Measurements from ENCODE around the gene BCR. TPM values are rescaled to one million over a fixed set of nuclear protein-coding genes. Genes with fewer than 3 reads are reported as not detected.

BCR gene
- total and polyA plus RNA-seq, 2 of the 4 experiments (the other 2 are of a cell fraction), result 28.9 to 44.6 TPM

GRCh38 chr22:23206915-23207314, 26.6 kb downstream of the BCR start:
- DNase-seq (no peak), ATAC-seq (ENCODE audit: low read depth) (no peak)
- Histone ChIP-seq H3K14ac (replicated peaks; ENCODE audit: low read depth, low read length) (no peak overlapping the region), H3K9ac (ENCODE audit: low read depth, low read length) (no peak overlapping the region), H3K4ac (ENCODE audit: low read depth, low read length) (no peak overlapping the region), H2BK15ac (ENCODE audit: low read depth, low read length) (no peak overlapping the region), H2AK9ac (replicated peaks; ENCODE audit: low read depth, low read length, poor library complexity) (no peak overlapping the region), H4K5ac (ENCODE audit: low read depth, low read length) (no peak overlapping the region), H2BK120ac (ENCODE audit: low read depth, low read length) (no peak overlapping the region), H3K4me3 (ENCODE audit: insufficient read depth, low read depth, low read length) (no peak overlapping the region), H2AK5ac (ENCODE audit: low read depth, low read length) (no peak overlapping the region), H3K79me1 (ENCODE audit: low read depth in 1 of 2, low read length in 2 of 2) (peaks cover 17 to 64% of the 10 kb centered on the region in 2 experiments), H2BK20ac (ENCODE audit: low read depth, low read length) (no peak overlapping the region), H3K9me1 (ENCODE audit: insufficient read depth, low read length) (peaks cover 26% of the 10 kb centered on the region), H3K4me2 (ENCODE audit: low read depth, low read length) (no peak overlapping the region), H3K36me3 (ENCODE audit: control insufficient read depth, insufficient read depth, low read length) (peaks cover 4% of the 10 kb centered on the region), H2BK5ac (ENCODE audit: low read depth, low read length, poor library complexity, severe bottlenecking) (no peak overlapping the region), H3K56ac (ENCODE audit: extremely low read depth, insufficient read depth, low read length) (no peak overlapping the region), H2AFZ (replicated peaks; ENCODE audit: low read length, poor library complexity) (no peak overlapping the region), H3K4me1 (ENCODE audit: control insufficient read depth, insufficient read depth, low read length) (no peaks in the 10 kb centered on the region; the same call in 1 of the 2 replicates), H3K23ac (ENCODE audit: low read depth, low read length) (no peak overlapping the region), H3K27ac (ENCODE audit: insufficient read depth, low read length) (no peak overlapping the region), H4K91ac (ENCODE audit: insufficient read depth, low read depth, low read length) (no peak overlapping the region), H4K20me1 (ENCODE audit: insufficient read depth, low read length) (peaks cover 49% of the 10 kb centered on the region), H3K27me3 (ENCODE audit: control insufficient read depth, insufficient read depth, low read length) (no peaks in the 10 kb centered on the region), H3K18ac (ENCODE audit: low read depth, low read length) (no peak overlapping the region), H4K8ac (ENCODE audit: low read depth in 2 of 2, low read length in 2 of 2) (no peak overlapping the region), H3K9me3 (ENCODE audit: control insufficient read depth, insufficient read depth, low read length) (no peaks in the 10 kb centered on the region)
- CTCF ChIA-PET, result no interaction called here
- POLR2A ChIA-PET (ENCODE audit: unreplicated experiment), result no interaction called here
- intact Hi-C loops (cut with micrococcal nuclease), result no loop called here
- no peak for TF ChIP-seq CHD1 (IDR thresholded peaks at IDR 0.05; ENCODE audit: low read depth, low read length)
- TF ChIP-seq ELK1 (IDR thresholded peaks at IDR 0.05; ENCODE audit: borderline replicate concordance, low read depth, low read length), result no peak
- no peak for TF ChIP-seq MAZ (IDR thresholded peaks at IDR 0.05; ENCODE audit: borderline replicate concordance, low read depth, low read length)
- TF ChIP-seq RCOR1 (IDR thresholded peaks at IDR 0.05; ENCODE audit: insufficient replicate concordance, low read length), result no peak
- no peak for TF ChIP-seq POLR2A (IDR thresholded peaks at IDR 0.05; ENCODE audit: low read depth, low read length)
- no peak for TF ChIP-seq SMC3 (IDR thresholded peaks at IDR 0.05; ENCODE audit: low read depth, low read length)
- BruUV-seq (replicated peaks), result no TSS peak
- in situ Hi-C loops (cut with MboI; ENCODE audit: low sequenced_read_pairs), result no loop called here
- dilution Hi-C loops (cut with HindIII; ENCODE audit: low sequenced_read_pairs, unreplicated experiment), result no loop called here

Data from IMR-90 (cell line).